ENCODE measurements around the gene DEPDC1B. TPM values are rescaled to one million over a fixed set of nuclear protein-coding genes. Genes with fewer than 3 reads are reported as not detected.

DEPDC1B gene
- total RNA-seq, 1 experiment from 2014 or later, result 19.9 TPM

- Histone ChIP-seq H3K27me3 (no peaks in the 10 kb centered on the region), H3K9me3 (no peaks in the 10 kb centered on the region), H3K4me3 (no peak overlapping the region), H3K36me3 (no peaks in the 10 kb centered on the region)
- no peak for DNase-seq
Observed at GRCh38 chr5:60674251-60675069, 25.5 kb downstream of the DEPDC1B start.

DNA sequence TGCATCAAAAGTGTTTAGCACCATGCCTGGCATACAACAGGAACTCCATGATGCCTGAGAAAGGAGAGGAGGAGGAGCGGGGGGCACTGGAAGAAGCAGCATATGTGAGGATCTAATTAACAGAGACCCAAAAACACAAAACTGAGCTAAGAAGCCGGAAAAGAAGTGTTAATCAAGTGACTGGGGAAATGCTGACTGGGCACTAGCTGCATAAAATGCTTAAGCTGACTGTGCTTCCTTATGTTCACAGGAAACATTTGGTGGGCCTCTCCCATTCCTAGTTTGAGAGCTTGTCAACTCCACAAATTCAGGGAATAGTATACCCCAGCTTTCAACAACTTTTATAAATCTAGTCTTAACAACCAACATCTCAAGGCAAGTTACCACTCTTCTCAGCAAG, 26.6 kb downstream of the DEPDC1B start:
- no peak overlapping the region for H3K4me3 ChIP-seq
- H3K27me3 ChIP-seq, result no peaks in the 10 kb centered on the region
- H3K9me3 ChIP-seq, result no peaks in the 10 kb centered on the region
- DNase-seq, result no peak
- no peaks in the 10 kb centered on the region for H3K36me3 ChIP-seq

- no peaks in the 10 kb centered on the region for H3K9me3 ChIP-seq
- no peak for DNase-seq
- no peaks in the 10 kb centered on the region for H3K36me3 ChIP-seq
- H3K4me3 ChIP-seq, result no peak overlapping the region
- no peaks in the 10 kb centered on the region for H3K27me3 ChIP-seq
Observed at GRCh38 chr5:60672693-60673264, 27.2 kb downstream of the DEPDC1B start.

GRCh38 chr5:60671899-60672692, 27.9 kb downstream of the DEPDC1B start:
- DNase-seq, result no peak
- Histone ChIP-seq H3K36me3 (no peaks in the 10 kb centered on the region), H3K4me3 (no peak overlapping the region), H3K9me3 (no peaks in the 10 kb centered on the region), H3K27me3 (no peaks in the 10 kb centered on the region)

- H3K36me3 ChIP-seq, result no peaks in the 10 kb centered on the region
- no peak overlapping the region for H3K4me3 ChIP-seq
- no peaks in the 10 kb centered on the region for H3K9me3 ChIP-seq
Observed at GRCh38 chr5:60670749-60671148, 29.2 kb downstream of the DEPDC1B start.

GRCh38 chr5:60668686-60669304, 31.2 kb downstream of the DEPDC1B start:
- no peaks in the 10 kb centered on the region for H3K36me3 ChIP-seq
- DNase-seq, result no peak
- H3K9me3 ChIP-seq, result no peaks in the 10 kb centered on the region
- H3K4me3 ChIP-seq, result no peak overlapping the region
- H3K27me3 ChIP-seq, result no peaks in the 10 kb centered on the region

More at GRCh38 chr5:60670749-60671148, 29.2 kb downstream of the DEPDC1B start:
- no peak for DNase-seq
- no peaks in the 10 kb centered on the region for H3K27me3 ChIP-seq

DNA sequence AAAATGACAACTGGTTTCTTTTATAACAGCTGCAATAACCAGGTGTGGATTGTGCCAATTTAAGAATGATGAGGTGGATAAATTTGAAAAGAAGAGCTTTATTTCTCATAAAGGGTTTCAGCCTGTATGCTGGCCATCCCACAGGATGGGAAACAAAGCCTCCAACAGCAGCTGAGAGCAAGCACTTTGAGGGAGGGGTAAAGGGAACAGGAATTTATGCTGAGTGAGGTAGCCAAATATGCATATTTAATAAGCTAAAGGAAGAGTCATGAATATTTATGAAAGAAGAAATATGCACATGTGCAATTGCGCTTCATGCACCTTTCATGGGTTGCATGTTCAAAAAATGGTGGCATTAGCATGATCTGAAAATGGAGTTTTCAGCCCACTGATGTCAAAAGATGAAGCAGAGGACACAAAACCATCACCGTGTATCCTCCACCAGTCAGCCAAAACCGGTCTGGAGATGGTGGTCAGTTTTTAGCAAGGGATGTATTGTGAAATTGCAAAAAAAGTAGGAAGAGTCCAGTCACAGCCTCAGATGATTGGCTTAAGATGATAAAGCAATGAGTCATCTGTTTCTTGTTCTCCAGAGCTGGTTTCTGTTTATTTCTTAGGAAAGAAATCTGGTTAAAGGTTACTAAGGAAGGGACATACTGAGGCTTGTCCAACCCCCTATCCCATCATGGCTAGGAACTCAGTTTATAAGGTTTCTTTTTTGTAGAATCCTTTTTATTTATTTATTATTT, 47.9 kb downstream of the DEPDC1B start:
- no peak overlapping the region for H3K4me3 ChIP-seq
- H3K9me3 ChIP-seq, result peaks cover 3% of the 10 kb centered on the region
- H3K36me3 ChIP-seq, result no peaks in the 10 kb centered on the region
- no peaks in the 10 kb centered on the region for H3K27me3 ChIP-seq
- peak; percentile 17 for DNase-seq

DNA sequence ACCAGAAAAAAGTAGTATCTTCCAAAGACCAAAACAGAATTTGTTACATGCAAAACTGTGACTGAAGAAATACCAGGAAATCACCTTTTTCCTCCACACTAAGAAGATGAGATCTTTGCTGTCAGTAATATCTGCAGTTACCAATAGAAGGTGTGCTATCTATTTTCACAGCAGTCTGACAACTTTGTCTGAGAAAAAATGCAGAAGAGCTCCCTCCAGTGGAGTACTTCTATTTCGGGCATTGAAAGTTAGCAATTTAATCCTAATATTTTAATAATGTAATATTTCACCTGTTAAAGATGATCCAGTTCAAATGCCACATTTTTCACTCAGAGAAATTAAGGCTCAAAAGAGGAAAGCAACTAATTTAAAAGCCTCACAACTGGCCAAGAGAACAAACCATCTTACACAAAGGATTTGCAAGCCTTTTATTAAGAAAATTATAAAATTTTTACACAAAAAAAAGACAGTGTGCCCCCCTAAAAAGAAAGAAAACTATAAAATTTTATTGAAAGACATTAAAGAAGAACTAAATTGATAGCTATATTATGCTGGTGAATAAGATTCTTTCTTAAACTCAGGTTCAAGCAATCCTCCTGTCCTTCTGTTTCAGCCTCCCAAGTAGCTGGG, 50.6 kb downstream of the DEPDC1B start:
- DNase-seq, result no peak
- Histone ChIP-seq H3K9me3 (no peaks in the 10 kb centered on the region), H3K4me3 (no peak overlapping the region), H3K36me3 (no peaks in the 10 kb centered on the region), H3K27me3 (no peaks in the 10 kb centered on the region)

- Histone ChIP-seq H3K36me3 (no peaks in the 10 kb centered on the region), H3K9me3 (no peaks in the 10 kb centered on the region), H3K4me3 (no peak overlapping the region), H3K27me3 (no peaks in the 10 kb centered on the region)
- DNase-seq, result no peak
Observed at GRCh38 chr5:60648175-60648574, 51.8 kb downstream of the DEPDC1B start.

GRCh38 chr5:60640901-60641300, 59.1 kb downstream of the DEPDC1B start:
- no peak for DNase-seq
- Histone ChIP-seq H3K36me3 (peaks cover 3% of the 10 kb centered on the region; the same call in 1 of the 2 replicates), H3K27me3 (no peaks in the 10 kb centered on the region), H3K9me3 (no peaks in the 10 kb centered on the region), H3K4me3 (no peak overlapping the region)

GRCh38 chr5:60639544-60639943, 60.4 kb downstream of the DEPDC1B start:
- no peak overlapping the region for H3K4me3 ChIP-seq
- no peaks in the 10 kb centered on the region for H3K9me3 ChIP-seq
- H3K27me3 ChIP-seq, result no peaks in the 10 kb centered on the region
- peaks cover 3% of the 10 kb centered on the region; the same call in 1 of the 2 replicates for H3K36me3 ChIP-seq
- DNase-seq, result no peak

GRCh38 chr5:60638300-60638699, 61.7 kb downstream of the DEPDC1B start:
- no peaks in the 10 kb centered on the region for H3K9me3 ChIP-seq
- H3K36me3 ChIP-seq, result peaks cover 3% of the 10 kb centered on the region; the same call in 1 of the 2 replicates
- H3K4me3 ChIP-seq, result no peak overlapping the region
- no peaks in the 10 kb centered on the region for H3K27me3 ChIP-seq
- DNase-seq, result no peak

- DNase-seq, result no peak
- H3K9me3 ChIP-seq, result no peaks in the 10 kb centered on the region
- peaks cover 3% of the 10 kb centered on the region; the same call in 1 of the 2 replicates for H3K36me3 ChIP-seq
- no peak overlapping the region for H3K4me3 ChIP-seq
- no peaks in the 10 kb centered on the region for H3K27me3 ChIP-seq
Observed at GRCh38 chr5:60636644-60637043, 63.3 kb downstream of the DEPDC1B start.

- DNase-seq, result no peak
- Histone ChIP-seq H3K4me3 (no peak overlapping the region), H3K27me3 (no peaks in the 10 kb centered on the region), H3K9me3 (no peaks in the 10 kb centered on the region), H3K36me3 (peaks cover 3% of the 10 kb centered on the region; the same call in 1 of the 2 replicates)
Observed at GRCh38 chr5:60636001-60636400, 64.0 kb downstream of the DEPDC1B start.

GRCh38 chr5:60634051-60634450, 65.9 kb downstream of the DEPDC1B start:
- Histone ChIP-seq H3K4me3 (no peak overlapping the region), H3K36me3 (peaks cover 3% of the 10 kb centered on the region; the same call in 1 of the 2 replicates), H3K9me3 (no peaks in the 10 kb centered on the region), H3K27me3 (no peaks in the 10 kb centered on the region)
- no peak for DNase-seq

DNA sequence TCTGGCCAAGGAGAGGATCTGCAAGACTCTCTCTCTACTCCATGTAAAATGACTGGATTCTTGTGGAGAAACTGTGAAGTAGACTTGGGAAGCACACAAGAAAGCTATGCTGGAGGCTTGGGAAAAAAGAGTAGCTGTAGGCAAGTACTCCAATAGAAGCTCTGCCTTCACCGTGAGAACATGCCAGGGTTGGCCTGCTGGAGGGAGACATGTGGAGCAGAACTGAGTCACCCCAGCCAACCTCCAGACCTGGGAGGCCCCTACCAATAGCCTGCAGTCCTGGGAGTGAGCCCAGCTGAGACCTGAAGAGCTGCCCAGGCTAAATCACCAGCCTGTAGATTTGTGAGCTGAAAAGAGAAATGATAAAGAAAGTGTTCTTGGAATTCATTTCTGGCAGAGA, 66.6 kb downstream of the DEPDC1B start:
- no peaks in the 10 kb centered on the region for H3K27me3 ChIP-seq
- H3K36me3 ChIP-seq, result peaks cover 3% of the 10 kb centered on the region; the same call in 1 of the 2 replicates
- no peaks in the 10 kb centered on the region for H3K9me3 ChIP-seq
- DNase-seq, result peak; percentile 90
- no peak overlapping the region for H3K4me3 ChIP-seq
